Activated effector memory CD4-positive, alpha-beta T cell treated with anti-CD3 and anti-CD28 coated beads, Interleukin-2, amount 50 U/mL, for 16 hours (primary cell): ENCODE data around the gene PFKL.
"Not testable (repeated sequence)": the region's sequence is repeated elsewhere in the genome, so short reads cannot be mapped to it uniquely, and the experiment has no call there.

Experiments
- DNase-seq: peaks from one replicate; pipeline ENCODE4 v3.0.0-alpha.2; 2020

Gene PFKL

DNA sequence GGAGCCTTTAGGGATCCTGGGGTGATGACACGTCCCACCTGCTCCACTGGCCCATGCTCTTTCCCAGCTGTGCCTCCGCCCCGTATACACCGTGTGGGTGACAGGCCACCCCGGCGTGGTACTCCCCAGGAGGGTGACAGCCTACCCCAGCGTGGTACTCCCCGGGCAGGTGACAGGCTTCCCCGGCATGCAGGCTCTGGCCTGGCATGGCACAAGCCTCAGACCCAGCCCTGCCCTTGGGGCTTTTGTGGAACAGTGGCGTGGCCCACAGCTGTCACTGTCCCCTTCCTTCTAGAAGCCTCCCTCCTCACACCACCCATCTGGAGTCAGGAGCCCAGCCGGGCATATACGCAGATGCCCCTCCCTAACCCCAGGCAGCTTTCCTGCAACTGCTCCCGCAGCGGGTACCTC lies 4.7 kb upstream of the PFKL start:
- DNase-seq, result no peak

DNA sequence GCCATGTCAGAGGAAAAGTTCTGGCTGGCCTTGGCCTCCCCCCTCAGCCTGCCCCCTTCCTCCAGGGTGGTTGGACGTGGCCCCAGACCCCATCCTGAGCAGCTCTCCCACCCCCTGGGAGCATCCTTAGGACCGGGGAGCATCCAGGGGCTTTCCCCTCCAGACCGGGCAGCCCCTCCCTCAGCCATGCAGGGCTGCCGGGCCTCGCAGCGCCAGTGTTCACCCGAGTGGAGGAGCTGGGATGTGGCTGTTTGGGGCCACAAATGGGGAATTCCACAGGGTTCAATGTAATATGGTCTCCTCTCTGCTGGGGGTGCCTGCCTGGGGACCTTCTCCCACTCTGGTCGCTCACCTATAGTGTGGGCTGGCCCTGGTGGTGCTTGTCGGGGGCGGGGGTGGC lies 4.2 kb upstream of the PFKL start:
- DNase-seq, result no peak

DNA sequence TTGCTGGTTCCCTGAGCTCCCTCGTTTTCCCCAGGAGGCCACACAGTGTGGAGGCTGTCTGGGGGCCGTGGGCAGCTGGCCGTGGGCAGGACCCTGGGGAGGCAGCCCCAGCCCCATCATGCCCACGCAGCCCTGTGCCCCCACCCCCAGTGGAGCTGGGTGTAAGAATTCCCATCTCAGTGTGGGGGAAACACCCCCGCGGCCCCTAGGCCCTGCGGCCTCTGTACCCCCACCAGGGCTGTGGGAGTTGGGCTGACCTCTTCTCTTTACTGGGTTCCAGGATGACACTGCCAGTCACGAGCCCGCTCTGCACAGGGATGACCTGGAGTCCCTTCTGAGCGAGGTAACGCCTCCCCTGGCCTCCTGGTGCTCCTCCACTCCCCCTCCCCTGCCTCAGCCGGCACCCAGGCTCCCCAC lies 3.7 kb upstream of the PFKL start:
- no peak for DNase-seq

DNA sequence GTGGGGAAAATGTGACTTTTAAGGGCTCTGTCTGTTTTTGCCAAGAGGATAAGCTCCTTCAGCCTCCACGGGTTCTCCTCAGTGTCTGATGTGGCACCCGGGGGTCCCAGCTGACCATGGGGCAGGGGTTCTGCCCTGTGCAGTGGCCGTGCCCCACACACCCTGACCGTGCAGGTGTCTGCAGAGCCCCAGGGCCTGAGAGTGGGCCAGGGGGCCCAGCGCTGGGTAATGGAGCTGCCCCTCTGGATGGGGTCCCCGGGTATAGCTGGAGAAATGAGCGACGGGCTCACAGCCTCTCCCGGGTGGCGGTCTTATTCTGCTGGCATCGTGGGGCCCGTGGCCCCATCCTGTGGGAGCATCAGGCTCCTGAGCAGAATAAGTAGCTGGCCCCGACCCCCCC lies 2.9 kb upstream of the PFKL start:
- DNase-seq, result no peak

DNA sequence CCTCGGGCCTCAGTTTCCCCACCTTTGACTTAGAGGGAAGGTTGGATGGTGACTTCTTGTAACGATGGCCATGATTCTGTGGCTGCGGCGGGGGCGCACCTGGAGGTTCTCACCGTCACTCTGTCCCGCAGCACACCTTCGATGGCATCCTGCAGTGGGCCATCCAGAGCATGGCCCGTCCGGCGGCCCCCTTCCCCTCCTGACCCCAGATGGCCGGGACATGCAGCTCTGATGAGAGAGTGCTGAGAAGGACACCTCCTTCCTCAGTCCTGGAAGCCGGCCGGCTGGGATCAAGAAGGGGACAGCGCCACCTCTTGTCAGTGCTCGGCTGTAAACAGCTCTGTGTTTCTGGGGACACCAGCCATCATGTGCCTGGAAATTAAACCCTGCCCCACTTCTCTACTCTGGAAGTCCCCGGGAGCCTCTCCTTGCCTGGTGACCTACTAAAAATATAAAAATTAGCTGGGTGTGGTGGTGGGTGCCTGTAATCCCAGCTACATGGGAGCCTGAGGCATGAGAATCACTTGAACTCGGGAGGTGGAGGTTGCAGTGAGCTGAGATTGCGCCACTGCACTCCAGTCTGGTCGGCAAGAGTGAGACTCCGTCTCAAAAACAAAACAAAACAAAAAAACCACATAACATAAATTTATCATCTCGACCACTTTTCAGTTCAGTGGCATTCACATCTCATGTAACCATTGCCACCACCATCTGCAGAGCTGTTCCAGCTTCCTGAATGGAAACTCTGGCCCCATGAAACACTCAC lies 2.1 kb upstream of the PFKL start:
- DNase-seq, result peak; percentile 90

DNA sequence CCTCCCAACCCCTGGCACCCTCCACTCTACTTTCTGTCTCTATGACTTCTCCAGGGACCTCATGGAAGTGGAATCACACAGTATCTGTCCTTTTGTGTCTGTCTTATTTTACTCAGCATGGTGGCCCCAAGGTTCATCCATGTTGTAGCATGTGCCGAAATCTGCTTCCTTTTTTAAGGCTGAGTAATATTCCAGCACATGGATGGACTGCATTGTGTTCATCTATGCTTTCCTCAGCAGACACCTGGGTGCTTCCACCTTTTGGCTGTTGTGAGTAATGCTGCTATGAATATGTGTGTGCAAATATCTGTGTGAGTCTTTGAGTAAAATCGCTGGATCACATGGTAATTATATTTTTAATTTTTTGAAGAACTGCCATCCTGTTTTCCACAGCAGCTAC lies 1.6 kb upstream of the PFKL start:
- DNase-seq, result no peak

DNA sequence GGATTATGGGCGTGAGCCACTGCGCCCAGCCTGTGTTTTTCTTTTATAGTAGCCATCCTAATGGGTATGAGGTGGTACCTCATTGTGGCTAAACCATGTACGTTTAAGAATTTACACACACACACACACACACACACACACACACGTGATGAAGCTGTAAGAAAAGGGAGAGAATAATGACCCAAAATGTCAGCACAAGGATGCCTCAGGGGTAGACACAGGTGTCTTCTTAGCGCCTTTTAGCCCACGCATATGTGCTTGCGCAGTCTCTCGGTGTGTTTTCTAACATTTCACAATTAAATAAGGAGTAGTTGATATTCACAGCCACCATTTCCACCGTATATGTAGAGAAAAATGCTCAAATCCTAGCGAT lies 782 bp upstream of the PFKL start:
- DNase-seq, result no peak

DNA sequence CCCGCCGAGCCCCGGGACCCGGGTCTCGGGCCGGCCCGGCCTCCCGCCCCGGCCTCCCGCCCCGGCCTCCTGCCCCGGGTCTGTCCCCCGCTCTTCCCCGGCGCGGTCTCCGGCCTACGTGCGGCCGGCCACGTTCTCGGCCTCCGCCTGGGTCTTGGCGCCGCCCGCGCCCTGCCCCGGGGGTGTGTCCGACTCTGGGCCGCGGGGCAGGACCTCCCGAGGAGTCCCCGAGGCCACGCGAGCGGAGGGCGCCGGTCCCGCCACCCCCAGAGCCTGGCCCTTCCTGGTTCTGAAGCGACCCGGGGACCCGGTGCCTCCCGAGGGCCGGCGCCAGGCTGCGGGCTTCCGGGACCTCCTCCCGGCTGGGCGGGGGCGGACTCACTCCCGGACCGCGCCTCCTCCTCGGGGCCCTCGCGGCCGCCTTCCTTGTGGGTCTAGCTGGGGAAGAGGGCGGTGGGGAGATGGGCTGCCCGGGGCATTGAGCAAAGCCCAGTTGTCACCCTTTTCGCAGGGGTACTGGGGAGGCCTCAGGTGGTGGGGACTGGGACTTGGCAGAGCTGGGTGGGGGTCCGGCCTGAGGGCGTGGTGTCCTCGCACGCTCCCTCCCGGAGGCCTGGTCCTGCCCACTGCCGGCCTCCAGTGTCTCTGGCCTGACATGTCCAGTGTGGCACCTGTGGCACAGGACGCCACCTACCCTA lies 558 bp downstream of the PFKL start:
- DNase-seq, result peak; percentile 88

DNA sequence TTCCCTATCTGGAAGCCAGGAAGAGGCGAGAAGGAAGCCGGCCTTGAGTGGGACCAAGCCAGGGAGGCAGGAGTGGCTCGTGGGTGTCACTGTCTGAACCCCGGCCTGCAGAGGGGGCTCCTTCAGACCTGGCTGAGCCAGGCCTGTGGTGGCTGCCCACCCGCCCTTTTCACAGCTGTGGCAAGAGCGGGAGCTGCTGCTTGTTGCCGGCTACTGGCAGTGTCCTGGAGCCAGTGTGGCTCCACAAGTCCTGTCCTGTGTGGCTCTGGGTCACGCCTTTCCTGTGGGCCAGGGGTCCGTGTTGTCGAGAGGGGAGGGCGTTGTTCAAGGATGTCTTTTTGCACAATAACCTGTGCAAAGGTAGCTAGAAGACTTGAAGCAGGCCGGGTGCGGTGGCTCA lies 1.3 kb downstream of the PFKL start:
- no peak for DNase-seq

DNA sequence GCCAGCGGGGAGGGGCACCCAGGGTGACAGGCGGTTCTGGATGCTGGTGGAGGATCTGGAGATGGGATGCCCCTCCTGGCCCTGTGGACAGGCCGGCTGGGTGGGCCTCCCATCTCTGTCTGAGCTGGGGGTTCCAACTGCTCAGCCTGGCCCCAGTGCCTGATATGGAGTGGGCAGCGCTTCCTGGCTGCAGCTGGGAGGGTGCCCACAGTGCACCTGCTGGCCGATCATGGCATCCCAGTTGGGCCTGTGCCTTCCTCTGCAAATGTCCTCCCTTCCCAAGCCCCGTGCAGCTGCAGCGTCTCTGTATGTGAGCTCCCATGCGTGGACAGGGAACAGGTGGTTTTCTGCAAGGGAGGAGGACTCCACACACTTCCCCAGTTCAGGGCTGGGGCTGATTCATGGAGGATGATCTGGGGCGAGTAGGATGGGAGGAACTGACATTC lies 2.1 kb downstream of the PFKL start:
- no peak for DNase-seq

DNA sequence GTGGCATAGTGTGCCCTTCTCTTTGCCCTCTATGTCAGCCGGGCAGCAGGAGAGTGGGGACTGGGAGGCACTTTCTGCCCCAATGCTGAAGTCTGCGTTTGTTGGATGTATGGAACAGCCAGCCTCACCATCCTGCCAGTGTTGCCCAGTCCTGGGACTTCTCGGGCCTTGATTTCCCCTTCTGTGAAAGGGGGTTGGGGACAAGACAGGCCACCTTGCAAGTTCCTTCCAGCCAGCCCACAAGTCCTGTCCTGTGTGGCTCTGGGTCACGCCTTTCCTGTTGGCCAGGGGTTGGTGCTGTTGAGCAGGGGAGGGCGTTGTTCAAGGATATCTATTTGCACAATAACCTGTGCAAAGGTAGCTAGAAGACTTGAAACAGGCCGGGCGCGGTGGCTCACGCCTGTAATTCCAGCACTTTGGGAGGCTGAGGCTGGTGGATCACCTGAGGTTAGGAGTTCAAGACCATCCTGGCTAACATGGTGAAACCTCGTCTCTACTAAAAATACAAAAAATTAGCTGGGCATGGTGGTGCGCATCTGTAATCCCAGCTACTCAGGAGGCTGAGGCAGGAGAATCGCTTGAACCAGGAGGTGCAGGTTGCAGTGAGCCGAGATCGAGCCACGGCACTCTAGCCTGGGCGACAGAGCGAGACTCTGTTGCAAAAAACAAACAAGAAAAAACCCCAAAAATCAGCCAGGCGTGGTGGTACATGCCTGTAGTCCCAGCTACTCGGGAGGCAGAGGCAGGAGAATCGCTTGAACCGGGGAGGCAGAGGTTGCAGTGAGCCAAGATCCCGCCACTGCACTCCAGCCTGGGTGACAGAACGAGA lies 2.9 kb downstream of the PFKL start:
- not testable (repeated sequence) for DNase-seq

DNA sequence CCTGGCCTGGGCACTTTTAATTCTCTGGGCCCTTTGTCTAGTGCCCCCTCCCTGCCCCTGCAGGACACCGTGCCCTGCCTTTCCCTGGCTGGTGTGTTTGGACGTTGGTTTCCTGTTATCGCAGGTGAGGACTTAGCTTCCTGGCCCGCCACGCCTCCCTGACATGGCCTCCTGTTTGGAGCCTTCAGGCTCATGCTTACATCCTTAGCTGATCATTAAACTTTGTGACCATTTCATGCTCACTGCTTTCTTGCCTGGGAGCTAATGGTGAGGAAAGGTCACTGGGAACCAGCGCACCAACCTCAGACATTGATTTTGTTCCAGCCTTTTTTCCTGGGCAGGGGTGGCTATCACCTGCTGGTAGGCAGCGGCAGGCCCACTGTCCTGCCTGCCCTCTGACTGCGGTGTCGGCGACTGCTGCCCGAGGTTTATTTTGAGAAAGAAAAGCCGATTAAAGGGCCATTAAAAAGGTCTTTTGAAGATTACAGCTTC lies 3.7 kb downstream of the PFKL start:
- DNase-seq, result no peak

DNA sequence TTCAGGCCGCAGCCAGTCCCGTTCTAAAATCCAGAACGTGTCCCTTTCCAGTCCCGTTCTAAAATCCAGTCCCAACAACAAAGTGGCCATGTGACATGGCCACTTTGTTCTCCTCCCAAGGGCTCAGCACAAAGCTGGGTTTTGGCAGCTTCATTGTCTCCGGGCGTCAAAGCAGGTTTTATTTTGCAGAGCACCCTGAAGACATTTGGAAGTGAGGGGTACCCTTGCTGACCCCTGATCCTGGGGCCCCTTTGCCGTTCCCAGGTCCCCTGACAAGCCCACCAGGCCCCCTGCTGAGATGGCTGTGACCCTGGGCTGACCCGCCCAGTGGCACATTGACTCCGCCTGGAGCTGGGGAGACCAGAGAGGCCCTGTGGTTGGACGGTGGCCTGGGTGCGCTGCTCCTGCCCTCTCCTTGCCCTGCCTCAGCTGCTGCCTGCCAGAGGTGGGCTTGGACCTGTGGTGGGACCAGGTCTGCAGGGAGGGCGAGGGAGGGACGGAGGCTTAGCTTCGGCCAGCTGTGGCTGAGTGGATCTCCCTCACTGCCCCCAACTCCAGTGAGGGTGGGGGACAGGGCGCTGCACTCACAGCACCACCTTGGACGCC lies 4.3 kb downstream of the PFKL start:
- no peak for DNase-seq

DNA sequence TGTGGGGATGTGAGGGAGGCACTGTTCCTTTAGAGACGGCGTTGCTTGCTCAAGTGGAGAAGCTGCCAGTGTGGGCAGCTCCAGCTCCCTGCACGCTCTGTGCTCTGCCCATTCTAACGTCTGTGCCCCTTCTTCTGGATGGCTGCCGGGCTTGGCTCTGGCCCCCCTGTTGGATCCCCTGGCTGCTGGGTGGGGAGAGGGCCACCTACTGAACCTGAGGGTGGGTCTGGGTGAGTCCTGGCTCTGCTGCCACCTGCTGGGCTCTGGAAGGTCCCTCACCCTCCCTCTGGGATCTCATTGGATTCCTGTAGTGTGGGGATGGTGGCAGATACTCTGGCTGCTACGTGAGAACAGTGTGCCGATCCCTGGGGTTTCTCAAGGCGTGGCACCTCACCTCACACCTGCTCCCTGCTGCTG lies 5.0 kb downstream of the PFKL start:
- peak; percentile 80 for DNase-seq

DNA sequence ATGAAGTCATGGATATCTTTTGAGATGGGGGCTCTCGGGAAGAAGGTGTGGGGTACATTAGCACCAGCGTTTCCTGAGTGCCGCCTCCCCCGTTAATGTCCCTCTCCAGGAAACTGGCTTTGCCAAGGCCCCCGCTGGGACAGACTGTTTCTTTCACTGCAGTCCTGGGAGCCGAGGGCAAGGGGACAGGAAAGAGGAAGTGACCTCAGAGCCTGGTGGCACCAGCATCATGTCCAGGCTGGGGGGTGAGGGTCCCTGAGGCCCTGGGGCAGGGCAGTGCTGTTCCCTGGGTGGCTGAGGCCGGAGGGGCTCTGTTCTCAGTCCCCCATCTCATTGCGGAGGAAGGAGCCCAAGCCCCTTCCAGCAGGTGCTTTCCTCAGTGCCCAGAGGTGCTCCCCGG lies 5.8 kb downstream of the PFKL start:
- DNase-seq, result no peak

DNA sequence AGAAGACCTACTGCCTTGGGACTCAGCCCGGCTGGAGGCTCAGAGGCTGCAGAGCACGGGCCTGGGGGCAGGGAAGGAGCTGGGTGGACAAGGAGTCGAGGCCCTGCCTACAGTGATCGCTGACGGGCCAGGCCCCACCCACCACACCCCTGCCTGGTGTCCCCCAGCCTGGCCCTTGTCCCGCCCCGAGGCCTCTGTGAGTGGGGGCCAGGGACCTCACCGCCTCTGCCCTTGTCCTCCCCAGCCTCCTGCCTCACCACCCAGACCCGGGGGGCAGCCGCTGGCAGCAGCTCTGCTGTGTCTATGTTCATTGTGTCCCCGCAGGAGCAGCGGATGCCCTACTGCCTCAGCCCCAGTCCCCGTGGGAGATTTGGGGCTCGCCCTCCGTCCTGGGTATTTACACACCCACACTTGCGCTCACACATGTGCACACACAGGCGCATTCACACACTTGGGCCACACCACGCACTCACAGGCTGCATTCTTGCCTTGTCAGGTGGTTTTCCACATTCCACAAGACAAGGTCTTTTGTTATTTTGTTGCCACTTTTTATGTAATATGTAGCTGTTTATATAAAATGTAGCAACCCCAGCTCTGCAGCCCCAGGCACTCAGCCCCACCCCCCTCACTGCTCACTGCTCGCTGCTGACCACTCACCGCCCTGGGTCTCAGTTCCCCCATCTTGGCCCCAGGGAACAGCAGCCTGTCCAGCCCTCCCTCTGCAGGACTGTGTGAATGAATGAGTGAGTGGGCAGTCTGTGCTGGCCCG lies 7.3 kb downstream of the PFKL start:
- DNase-seq, result no peak

DNA sequence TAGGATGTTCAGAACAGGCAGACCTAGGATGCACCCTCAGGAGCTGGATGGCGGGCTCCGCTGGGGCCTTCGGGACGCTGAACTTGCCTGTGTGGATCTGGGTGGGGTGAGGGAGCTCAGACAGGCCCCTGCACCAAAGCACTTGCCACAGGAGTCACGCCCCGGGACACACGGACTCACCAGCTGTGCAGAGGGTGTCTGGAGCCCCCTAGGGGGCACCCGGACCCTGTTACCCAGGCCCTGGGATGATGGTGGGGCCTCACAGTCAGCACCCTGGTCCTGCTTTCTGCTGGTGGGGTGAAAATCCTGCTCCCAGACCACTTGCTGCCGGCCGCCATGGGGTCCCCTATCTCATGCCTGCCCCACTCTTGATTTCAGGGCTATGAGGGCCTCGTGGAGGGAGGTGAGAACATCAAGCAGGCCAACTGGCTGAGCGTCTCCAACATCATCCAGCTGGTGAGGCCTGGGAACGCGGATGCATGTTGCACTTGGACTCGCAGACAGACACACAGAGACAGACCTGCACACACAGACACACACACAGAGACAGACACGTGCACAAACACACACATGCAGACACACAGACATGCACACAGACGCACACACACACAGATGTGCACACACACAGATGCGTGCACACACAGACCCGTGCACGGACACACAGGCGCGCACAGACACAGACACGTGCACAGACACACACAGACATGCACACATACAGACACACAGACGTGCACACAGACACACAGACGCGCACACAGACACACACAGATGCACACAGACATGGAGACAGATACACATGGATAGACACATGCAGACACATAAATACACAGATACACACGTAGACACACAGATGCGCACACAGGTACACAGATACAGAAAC lies 11.0 kb downstream of the PFKL start:
- no peak for DNase-seq

DNA sequence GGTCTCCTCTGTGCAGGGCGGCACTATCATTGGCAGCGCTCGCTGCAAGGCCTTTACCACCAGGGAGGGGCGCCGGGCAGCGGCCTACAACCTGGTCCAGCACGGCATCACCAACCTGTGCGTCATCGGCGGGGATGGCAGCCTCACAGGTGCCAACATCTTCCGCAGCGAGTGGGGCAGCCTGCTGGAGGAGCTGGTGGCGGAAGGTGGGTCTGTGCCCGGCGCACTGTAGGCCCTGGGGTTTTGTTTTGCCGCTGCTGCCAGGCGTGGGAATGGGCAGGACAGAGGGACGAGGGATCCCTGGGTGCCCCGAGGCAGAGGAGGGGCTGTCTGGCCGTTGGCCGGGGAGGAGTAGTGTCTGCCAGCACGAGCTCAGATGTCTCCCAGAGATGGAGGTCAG lies 12.2 kb downstream of the PFKL start:
- no peak for DNase-seq

DNA sequence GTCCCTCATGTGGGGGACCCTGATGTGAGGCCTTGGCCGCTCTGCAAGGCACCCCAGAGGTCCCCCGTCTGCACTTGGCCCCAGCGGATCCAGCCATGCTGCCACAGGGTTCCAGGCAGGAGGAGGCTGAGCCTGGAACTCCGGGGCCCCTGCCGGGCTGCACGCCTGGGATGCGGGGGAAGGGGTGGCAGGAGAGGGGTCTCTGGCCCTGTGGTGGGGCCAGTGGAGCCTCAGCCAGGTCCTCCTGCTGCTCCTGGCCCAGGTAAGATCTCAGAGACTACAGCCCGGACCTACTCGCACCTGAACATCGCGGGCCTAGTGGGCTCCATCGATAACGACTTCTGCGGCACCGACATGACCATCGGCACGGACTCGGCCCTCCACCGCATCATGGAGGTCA lies 12.9 kb downstream of the PFKL start:
- DNase-seq, result no peak

DNA sequence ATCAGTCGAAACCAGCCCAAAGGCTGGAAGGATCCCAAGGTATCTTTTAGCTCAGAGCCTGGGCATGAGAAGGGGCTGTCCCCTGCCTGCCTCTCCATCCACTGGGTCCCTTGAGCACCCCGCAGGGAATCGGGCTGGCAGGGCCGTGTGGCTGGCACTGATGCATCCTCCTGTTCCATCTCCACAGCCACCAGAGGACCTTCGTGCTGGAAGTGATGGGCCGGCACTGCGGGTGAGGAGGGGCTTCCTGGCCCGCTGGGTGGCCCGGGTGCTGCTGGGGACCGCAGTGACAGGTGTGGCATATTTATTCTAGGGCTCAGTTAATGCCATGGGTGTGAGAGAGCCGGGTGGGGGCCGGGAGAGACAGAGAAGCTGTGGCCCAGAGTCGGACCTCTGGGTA lies 13.6 kb downstream of the PFKL start:
- no peak for DNase-seq

DNA sequence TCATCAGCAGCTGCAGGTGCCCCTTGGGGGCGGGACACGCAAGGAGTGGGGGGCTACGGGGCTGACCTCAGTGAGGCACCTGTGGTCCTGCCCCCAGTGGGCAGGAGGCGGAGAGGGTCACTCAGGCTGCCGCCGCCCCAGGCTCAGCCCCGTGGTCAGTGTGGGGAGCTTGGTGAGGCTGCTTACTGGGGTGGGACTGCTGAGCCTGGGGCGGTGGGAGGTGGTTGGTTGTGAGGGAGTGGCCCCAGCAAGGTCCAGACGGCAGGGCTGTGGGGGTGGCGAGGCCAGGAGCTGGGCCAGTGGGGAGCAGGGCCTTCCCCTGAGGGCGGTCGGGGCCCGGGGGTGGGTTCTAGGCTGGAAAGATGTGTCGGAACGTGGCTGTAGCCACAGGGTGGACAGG lies 14.3 kb downstream of the PFKL start:
- DNase-seq, result no peak
